K562 (cell line): ENCODE measurements around the gene CEMP1. TPM values are rescaled to one million over a fixed set of nuclear protein-coding genes. Genes with fewer than 3 reads are reported as not detected.

Experiments used
- BRD9 ChIP-seq: fragments of 450-650 bp; IDR thresholded peaks from 2 replicates; pipeline ENCODE4 v1.6.1; 2018; ENCODE audit warnings: low read depth; ENCODE audit not compliant: partially characterized antibody
- C11orf30 ChIP-seq: fragments of 450-650 bp; IDR thresholded peaks from 2 replicates; pipeline ENCODE4 v1.6.1; 2016; ENCODE audit warnings: low read depth, mild to moderate bottlenecking
- CBX8 ChIP-seq: fragments of 200-600 bp; sonication (generic); IDR thresholded peaks from 2 replicates; pipeline ENCODE4 v1.6.1; 2012; ENCODE audit warnings: borderline replicate concordance, mixed run types, low read depth, mild to moderate bottlenecking, moderate library complexity, mixed read lengths, low read length, control low read depth, inconsistent platforms; ENCODE audit not compliant: poor library complexity, severe bottlenecking; ENCODE audit errors: extremely low read depth
- CEBPB ChIP-seq: fragments of 450-650 bp; IDR thresholded peaks from 2 replicates; pipeline ENCODE4 v1.6.1; 2016; ENCODE audit warnings: missing genetic modification characterization, missing compliant biosample characterization
- CTCFL ChIP-seq: IDR thresholded peaks from 2 replicates; pipeline ENCODE4 v1.6.1; 2011; ENCODE audit warnings: borderline replicate concordance, low read depth, mild to moderate bottlenecking, moderate library complexity, low read length; ENCODE audit not compliant: insufficient read depth, poor library complexity, severe bottlenecking
- DEAF1 ChIP-seq: fragments of 450-650 bp; formaldehyde crosslinking; IDR thresholded peaks from 2 replicates; pipeline ENCODE4 v1.4.0; 2020; ENCODE audit warnings: mild to moderate bottlenecking, moderate library complexity
- E2F6 ChIP-seq, 2 experiments: IDR thresholded peaks; 2 replicates each; pipeline ENCODE4 v1.6.1; 2011; ENCODE audit warnings: borderline replicate concordance in 1 of 2, control low read depth in 1 of 2, low read depth in 1 of 2, low read length in 1 of 2, mild to moderate bottlenecking in 1 of 2, mixed read lengths in 1 of 2, moderate library complexity in 1 of 2; ENCODE audit not compliant: insufficient read depth in 1 of 2, insufficient read length in 1 of 2, poor library complexity in 1 of 2, severe bottlenecking in 1 of 2; ENCODE audit errors: extremely low read depth in 1 of 2
- ETV5 ChIP-seq: sonication (generic); formaldehyde crosslinking; IDR thresholded peaks from 2 replicates; pipeline ENCODE4 v1.4.0; 2020; ENCODE audit warnings: low read depth, mild to moderate bottlenecking, missing genetic modification reagents
- HMG20A ChIP-seq: fragments of 450-650 bp; formaldehyde crosslinking; conservative IDR thresholded peaks from 2 replicates; pipeline ENCODE4 v1.4.0; 2020; ENCODE audit warnings: mild to moderate bottlenecking, mixed read lengths
- IRF9 ChIP-seq: fragments of 450-650 bp; IDR thresholded peaks from 2 replicates; pipeline ENCODE4 v1.6.1; 2016; ENCODE audit warnings: missing biosample characterization, missing genetic modification characterization
- PHB2 ChIP-seq: fragments of 450-650 bp; IDR thresholded peaks from 2 replicates; pipeline ENCODE4 v1.6.1; 2017; ENCODE audit warnings: low read depth
- PHF8 ChIP-seq: fragments of 200-600 bp; sonication (generic); IDR thresholded peaks from 2 replicates; pipeline ENCODE4 v1.6.1; 2012; ENCODE audit warnings: mixed run types, mild to moderate bottlenecking, inconsistent platforms, low read length, moderate library complexity, borderline replicate concordance
- SP2 ChIP-seq: IDR thresholded peaks from 2 replicates; pipeline ENCODE4 v1.6.1; 2011; ENCODE audit warnings: mild to moderate bottlenecking, low read depth, low read length, moderate library complexity; ENCODE audit not compliant: poor library complexity, severe bottlenecking; ENCODE audit errors: extremely low read depth
- SUPT5H ChIP-seq: fragments of 450-650 bp; IDR thresholded peaks from 2 replicates; pipeline ENCODE4 v1.6.1; 2016
- THRAP3 ChIP-seq: fragments of 450-650 bp; IDR thresholded peaks from 2 replicates; pipeline ENCODE4 v1.6.1; 2016; ENCODE audit warnings: mild to moderate bottlenecking, inconsistent platforms, borderline replicate concordance
- ZNF224 ChIP-seq: sonication (generic); formaldehyde crosslinking; IDR thresholded peaks from 2 replicates; pipeline ENCODE4 v1.8.0; 2022; ENCODE audit warnings: mild to moderate bottlenecking, missing genetic modification reagents
- ZNF57 ChIP-seq: fragments of 450-650 bp; formaldehyde crosslinking; IDR thresholded peaks from 2 replicates; pipeline ENCODE4 v1.4.0; 2020; ENCODE audit warnings: mild to moderate bottlenecking, moderate library complexity
- ZNF583 ChIP-seq: fragments of 250-450 bp; sonication (Bioruptor Pico); IDR thresholded peaks from 2 replicates; pipeline ENCODE4 v1.4.0; 2020
- ZZZ3 ChIP-seq: fragments of 450-650 bp; IDR thresholded peaks from 2 replicates; pipeline ENCODE4 v1.6.1; 2016; ENCODE audit warnings: antibody characterized with exemption, mild to moderate bottlenecking, moderate library complexity
- polyA plus RNA-seq, 8 experiments: library from polyadenylated mRNA; depleted of rRNA in 4 of 8; stranded (reverse) in 5 of 8; unstranded in 3 of 8; fragments of >200 nt; fragmentation: Nextera tagmentation in 2 of 8; fragmentation: Illumina TruSeq in 1 of 8; extraction: Ambion mirVana in 2 of 8; extraction: Trizol in 1 of 8; gene quantifications; 2 replicates each; pipeline versions ENCODE4 v1.2.1 to v1.2.3, GENCODE V29; 2011 to 2014; ENCODE audit warnings: inconsistent platforms in 1 of 8, missing spikeins in 1 of 8
- total RNA-seq, 7 experiments: library from RNA; depleted of rRNA in 6 of 7; stranded (reverse); fragments of >200 nt in 6 of 7; fragmentation: Illumina TruSeq in 2 of 7; extraction: Trizol in 2 of 7; gene quantifications; 2 replicates each; pipeline versions ENCODE4 v1.2.1 to v1.2.3, GENCODE V29; 2011 to 2021; ENCODE audit warnings: low replicate concordance in 1 of 7
- TF ChIP-seq, protein P1 (sequence below): fragments of 200-800 bp; sonication (Bioruptor generic); IDR thresholded peaks from 2 replicates; pipeline ENCODE4 v1.6.1; 2017; ENCODE audit warnings: missing genetic modification characterization, missing compliant biosample characterization

CEMP1 gene
- total and polyA plus RNA-seq, 9 of the 15 experiments (the other 6 are each of a cell fraction or from before 2014, with no cell fraction given): 0.05 to 0.45 TPM; not detected in 7

GRCh38 chr16:2532494-2533141 lies 1.4 kb upstream of the CEMP1 start (continued):
- TF ChIP-seq CTCFL: no peak
- TF ChIP-seq HMG20A (CRISPR knock-in tag): no peak
- no peak for TF ChIP-seq IRF9 (tag)
- TF ChIP-seq C11orf30: no peak
- TF ChIP-seq ZNF57 (CRISPR knock-in tag): no peak
- TF ChIP-seq DEAF1 (CRISPR knock-in tag): no peak
- TF ChIP-seq PHF8: peak; percentile 33; the same call in 1 of the 2 replicates
- TF ChIP-seq, protein P1, sequence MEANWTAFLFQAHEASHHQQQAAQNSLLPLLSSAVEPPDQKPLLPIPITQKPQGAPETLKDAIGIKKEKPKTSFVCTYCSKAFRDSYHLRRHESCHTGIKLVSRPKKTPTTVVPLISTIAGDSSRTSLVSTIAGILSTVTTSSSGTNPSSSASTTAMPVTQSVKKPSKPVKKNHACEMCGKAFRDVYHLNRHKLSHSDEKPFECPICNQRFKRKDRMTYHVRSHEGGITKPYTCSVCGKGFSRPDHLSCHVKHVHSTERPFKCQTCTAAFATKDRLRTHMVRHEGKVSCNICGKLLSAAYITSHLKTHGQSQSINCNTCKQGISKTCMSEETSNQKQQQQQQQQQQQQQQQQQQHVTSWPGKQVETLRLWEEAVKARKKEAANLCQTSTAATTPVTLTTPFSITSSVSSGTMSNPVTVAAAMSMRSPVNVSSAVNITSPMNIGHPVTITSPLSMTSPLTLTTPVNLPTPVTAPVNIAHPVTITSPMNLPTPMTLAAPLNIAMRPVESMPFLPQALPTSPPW: no peak
- TF ChIP-seq CBX8: no peak
- no peak for TF ChIP-seq PHB2
- TF ChIP-seq THRAP3: no peak
- TF ChIP-seq SUPT5H: no peak; the same call in none of the 2 replicates
- TF ChIP-seq BRD9: no peak
- no peak for TF ChIP-seq ZNF583 (CRISPR knock-in tag)
- TF ChIP-seq ETV5 (CRISPR knock-in tag): peak; percentile 50; the same call in 1 of the 2 replicates
- TF ChIP-seq CEBPB (tag): no peak
- no peak for TF ChIP-seq ZNF224 (CRISPR knock-in tag)
- TF ChIP-seq SP2: no peak
- no peak for TF ChIP-seq E2F6 (IDR thresholded peaks at IDR 0.05; ENCODE audit: borderline replicate concordance in 1 of 2, extremely low read depth in 1 of 2, insufficient read depth in 1 of 2, insufficient read length in 1 of 2, low read depth in 1 of 2, low read length in 1 of 2, poor library complexity in 1 of 2, severe bottlenecking in 1 of 2)
- no peak for TF ChIP-seq ZZZ3
